ENCODE measurements around the gene DEPDC7. TPM values are rescaled to one million over a fixed set of nuclear protein-coding genes. Genes with fewer than 3 reads are reported as not detected.
A peak's percentile ranks its signal among the peaks of the same experiment; 100 is the strongest.
"Not testable (repeated sequence)": the region's sequence is repeated elsewhere in the genome, so short reads cannot be mapped to it uniquely, and the experiment has no call there.

DEPDC7 gene
- under 1 TPM; 0.59 to 0.98 (median 0.64) TPM for total RNA-seq

DNA sequence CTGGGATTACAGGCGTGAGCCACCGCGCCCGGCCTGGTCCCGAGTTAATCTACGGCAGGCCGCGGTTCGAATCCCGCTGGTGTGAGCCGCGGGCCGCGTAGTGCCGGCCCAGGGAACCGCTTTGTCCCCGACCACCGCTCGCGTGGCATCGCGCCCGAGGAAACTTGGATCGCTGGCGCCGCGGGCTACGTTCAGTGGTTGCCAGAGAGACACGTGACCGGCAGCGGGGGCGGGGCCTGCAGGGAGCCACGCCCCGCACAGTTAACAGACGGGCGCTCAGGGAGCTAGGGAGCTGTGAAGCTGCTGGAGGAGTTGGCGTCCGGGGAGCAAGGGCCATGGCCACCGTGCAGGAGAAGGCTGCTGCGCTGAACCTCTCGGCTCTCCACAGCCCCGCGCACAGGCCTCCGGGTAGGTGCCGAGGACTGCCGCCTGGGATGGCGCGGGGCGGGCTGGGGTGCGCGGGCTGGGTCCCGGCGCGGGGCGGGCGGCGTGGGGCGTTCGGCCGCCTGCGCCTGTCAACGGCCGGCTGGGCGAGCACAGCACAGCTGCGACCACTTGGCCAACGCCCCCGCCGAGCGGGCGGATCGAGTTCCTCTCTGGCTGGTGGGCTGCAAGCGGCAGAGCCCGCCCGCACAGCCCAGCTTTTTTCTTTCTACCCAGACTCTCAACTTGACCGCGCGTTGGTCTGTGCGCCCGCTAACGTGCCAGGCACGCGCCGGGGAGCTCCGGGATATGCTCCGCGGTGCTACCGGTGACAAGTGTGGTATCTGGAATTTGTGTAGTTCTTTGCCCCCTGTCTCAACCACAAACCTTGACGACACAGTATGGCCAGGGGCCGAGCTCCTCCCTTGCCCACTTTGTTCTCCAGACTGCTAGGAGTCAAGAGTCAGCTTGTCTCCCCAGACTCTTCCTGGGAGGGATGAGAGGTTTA, at the start of gene DEPDC7:
TSS of gene DEPDC7 (plus strand) at position 258 of the 931 bp plus-strand sequence. CDS start at position 336, 78 bp downstream.
- Histone ChIP-seq H3K36me3 (no peaks in the 10 kb centered on the region), H3K27ac (no peak within 1 kb of the TSS), H3K9me3 (no peaks in the 10 kb centered on the region), H3K27me3 (peaks cover 0 to 7% of the 10 kb centered on the region in 2 donors), H3K4me3 (peak within 1 kb of the TSS; percentile 53 to 73 (median 62)), H3K4me1 (no peaks in the 10 kb centered on the region)
- peak; percentile 58 to 64 for DNase-seq (ENCODE audit: low spot score in 2 of 2)
- TF ChIP-seq POLR2A (IDR thresholded peaks at IDR 0.05): no peak
- TF ChIP-seq, protein P1, sequence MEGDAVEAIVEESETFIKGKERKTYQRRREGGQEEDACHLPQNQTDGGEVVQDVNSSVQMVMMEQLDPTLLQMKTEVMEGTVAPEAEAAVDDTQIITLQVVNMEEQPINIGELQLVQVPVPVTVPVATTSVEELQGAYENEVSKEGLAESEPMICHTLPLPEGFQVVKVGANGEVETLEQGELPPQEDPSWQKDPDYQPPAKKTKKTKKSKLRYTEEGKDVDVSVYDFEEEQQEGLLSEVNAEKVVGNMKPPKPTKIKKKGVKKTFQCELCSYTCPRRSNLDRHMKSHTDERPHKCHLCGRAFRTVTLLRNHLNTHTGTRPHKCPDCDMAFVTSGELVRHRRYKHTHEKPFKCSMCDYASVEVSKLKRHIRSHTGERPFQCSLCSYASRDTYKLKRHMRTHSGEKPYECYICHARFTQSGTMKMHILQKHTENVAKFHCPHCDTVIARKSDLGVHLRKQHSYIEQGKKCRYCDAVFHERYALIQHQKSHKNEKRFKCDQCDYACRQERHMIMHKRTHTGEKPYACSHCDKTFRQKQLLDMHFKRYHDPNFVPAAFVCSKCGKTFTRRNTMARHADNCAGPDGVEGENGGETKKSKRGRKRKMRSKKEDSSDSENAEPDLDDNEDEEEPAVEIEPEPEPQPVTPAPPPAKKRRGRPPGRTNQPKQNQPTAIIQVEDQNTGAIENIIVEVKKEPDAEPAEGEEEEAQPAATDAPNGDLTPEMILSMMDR (IDR thresholded peaks at IDR 0.05): no peak
- no peak for TF ChIP-seq POLR2AphosphoS5 (IDR thresholded peaks at IDR 0.05)
- intact Hi-C loops (cut with DNase I; ENCODE audit: low total_unique reads): no loop called here

DNA sequence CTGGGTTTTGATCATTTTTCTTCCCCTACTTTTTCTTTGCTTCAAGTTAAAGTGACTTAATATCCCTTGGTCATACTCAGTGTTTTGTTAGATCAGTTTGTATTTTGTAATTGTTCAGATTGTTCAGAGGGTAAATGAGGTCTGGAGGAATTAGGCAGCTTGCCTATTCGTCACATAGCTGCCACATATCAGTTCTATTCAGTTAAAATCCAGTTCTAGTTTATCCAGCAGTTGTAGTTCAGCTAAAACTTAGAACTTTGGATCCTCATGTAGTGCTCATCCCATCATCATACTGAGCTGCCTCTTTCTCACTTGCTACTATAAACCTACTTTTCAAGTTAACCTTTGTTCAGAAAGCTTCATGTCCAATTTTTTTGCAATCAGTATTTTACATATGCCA, 47.1 kb upstream of the DEPDC7 start:
- Histone ChIP-seq H3K36me3 (no peaks in the 10 kb centered on the region), H3K27ac (no peak overlapping the region), H3K4me3 (no peak overlapping the region), H3K27me3 (no peaks in the 10 kb centered on the region), H3K9me3 (no peaks in the 10 kb centered on the region), H3K4me1 (no peaks in the 10 kb centered on the region)
- TF ChIP-seq, protein P1 (IDR thresholded peaks at IDR 0.05): no peak
- TF ChIP-seq POLR2A (IDR thresholded peaks at IDR 0.05) (no peak), POLR2AphosphoS5 (IDR thresholded peaks at IDR 0.05) (no peak)
- no peak for DNase-seq (ENCODE audit: low spot score in 2 of 2)
- intact Hi-C loops (cut with DNase I; ENCODE audit: low total_unique reads): no loop called here

DNA sequence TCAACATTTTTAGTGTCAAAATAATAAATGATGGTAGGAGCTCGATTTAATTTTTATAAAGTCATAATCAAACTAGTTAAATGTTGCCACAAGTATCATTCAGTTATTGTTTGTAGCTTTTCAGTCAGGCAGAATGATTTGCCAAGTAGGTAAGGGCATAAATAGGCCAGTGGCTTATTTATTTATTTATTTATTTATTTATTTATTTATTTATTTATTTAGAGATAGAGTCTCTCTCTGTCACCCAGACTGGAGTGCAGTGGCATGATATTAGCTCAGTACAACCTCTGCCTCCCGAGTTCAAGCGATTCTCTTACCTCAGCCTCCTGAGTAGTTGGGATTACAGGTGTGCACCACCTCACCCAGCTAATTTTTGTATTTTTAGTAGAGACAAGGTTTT, 43.4 kb upstream of the DEPDC7 start:
- H3K27ac ChIP-seq; H3K4me1 ChIP-seq; H3K27me3 ChIP-seq; DNase-seq (ENCODE audit: low spot score in 2 of 2); H3K36me3 ChIP-seq; intact Hi-C loops (cut with DNase I; ENCODE audit: low total_unique reads); H3K9me3 ChIP-seq; H3K4me3 ChIP-seq: not testable (repeated sequence)

DNA sequence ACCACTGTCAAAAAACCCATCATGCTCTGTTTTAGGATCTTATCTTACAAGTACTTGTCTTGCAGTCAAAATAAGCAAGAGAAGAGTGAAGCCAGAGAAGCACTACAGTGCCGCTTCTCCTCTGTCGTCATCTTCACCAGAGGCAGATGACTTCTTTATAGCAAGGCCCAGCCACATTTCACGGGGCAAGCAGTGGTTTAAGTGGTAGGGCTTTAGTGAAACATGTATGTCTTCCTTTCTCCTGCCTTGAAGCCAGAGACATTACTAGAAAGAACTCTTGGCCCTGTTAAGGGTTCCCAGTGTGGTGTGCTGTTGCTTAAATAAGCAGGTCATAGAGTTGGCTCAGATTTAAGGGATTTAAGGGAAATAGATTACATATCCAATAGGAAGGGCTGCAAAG, 42.9 kb upstream of the DEPDC7 start:
- intact Hi-C loops (cut with DNase I; ENCODE audit: low total_unique reads): no loop called here
- no peaks in the 10 kb centered on the region for H3K4me1 ChIP-seq
- H3K36me3 ChIP-seq: no peaks in the 10 kb centered on the region
- H3K27me3 ChIP-seq: no peaks in the 10 kb centered on the region
- TF ChIP-seq, protein P1 (IDR thresholded peaks at IDR 0.05): no peak
- no peak for TF ChIP-seq POLR2A (IDR thresholded peaks at IDR 0.05)
- TF ChIP-seq POLR2AphosphoS5 (IDR thresholded peaks at IDR 0.05): no peak
- H3K9me3 ChIP-seq: no peaks in the 10 kb centered on the region
- no peak overlapping the region for H3K27ac ChIP-seq
- no peak overlapping the region for H3K4me3 ChIP-seq
- DNase-seq (ENCODE audit: low spot score in 2 of 2): no peak

DNA sequence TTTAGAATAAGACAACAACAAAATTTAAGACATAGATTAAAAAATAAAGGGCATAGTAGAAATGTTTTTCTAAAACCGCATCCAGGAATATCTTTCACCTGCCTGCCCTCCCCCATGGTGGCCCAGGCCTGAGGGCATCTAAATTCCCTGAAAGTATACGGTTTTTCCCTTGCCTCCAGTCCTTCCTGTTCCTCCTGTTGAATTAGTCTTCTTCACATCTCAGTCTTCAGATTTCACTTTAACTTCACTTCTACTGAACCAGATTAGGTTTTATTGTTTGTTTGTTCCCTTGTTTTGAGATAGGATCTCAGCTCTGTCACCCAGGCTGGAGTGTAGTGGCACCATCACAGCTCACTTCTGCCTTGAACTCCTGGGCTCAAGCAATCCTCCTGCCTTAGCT, 33.1 kb upstream of the DEPDC7 start:
- Histone ChIP-seq H3K27ac (no peak overlapping the region), H3K4me3 (no peak overlapping the region), H3K4me1 (no peaks in the 10 kb centered on the region), H3K27me3 (no peaks in the 10 kb centered on the region), H3K36me3 (no peaks in the 10 kb centered on the region), H3K9me3 (no peaks in the 10 kb centered on the region)
- no peak for DNase-seq (ENCODE audit: low spot score in 2 of 2)
- no peak for TF ChIP-seq POLR2AphosphoS5 (IDR thresholded peaks at IDR 0.05)
- TF ChIP-seq, protein P1 (IDR thresholded peaks at IDR 0.05): no peak
- TF ChIP-seq POLR2A (IDR thresholded peaks at IDR 0.05): no peak
- intact Hi-C loops (cut with DNase I; ENCODE audit: low total_unique reads): no loop called here

Measured in breast epithelium (tissue), 4 donors.